ENCODE results near the gene UBE2E2. TPM values are rescaled to one million over a fixed set of nuclear protein-coding genes. Genes with fewer than 3 reads are reported as not detected.

Gene UBE2E2
- total RNA-seq, 1 donor from 2014 or later = 61.3 TPM

- TF ChIP-seq CTCF (IDR thresholded peaks at IDR 0.05; ENCODE audit: insufficient read depth, low read length, severe bottlenecking) = no peak
- DNase-seq (ENCODE audit: low read depth) (no peak), FAIRE-seq (no peak)
- Histone ChIP-seq H3K27me3 (ENCODE audit: control insufficient read depth, insufficient read depth, low read length) (no peaks in the 10 kb centered on the region), H3K36me3 (ENCODE audit: control insufficient read depth, insufficient read depth, low read length) (no peaks in the 10 kb centered on the region), H3K4me3 (ENCODE audit: low read depth, low read length) (no peak overlapping the region)
Measured at GRCh38 chr3:23450051-23450450, 246.9 kb downstream of the UBE2E2 start.

GRCh38 chr3:23450806-23451205 is 247.7 kb downstream of the UBE2E2 start:
- no peak for DNase-seq (ENCODE audit: low read depth)
- no peaks in the 10 kb centered on the region for H3K36me3 ChIP-seq (ENCODE audit: control insufficient read depth, insufficient read depth, low read length)
- H3K27me3 ChIP-seq (ENCODE audit: control insufficient read depth, insufficient read depth, low read length) = no peaks in the 10 kb centered on the region
- no peak for FAIRE-seq
- no peak for TF ChIP-seq CTCF (IDR thresholded peaks at IDR 0.05; ENCODE audit: insufficient read depth, low read length, severe bottlenecking)
- no peak overlapping the region for H3K4me3 ChIP-seq (ENCODE audit: low read depth, low read length)

GRCh38 chr3:23452408-23452807 is 249.3 kb downstream of the UBE2E2 start:
- Histone ChIP-seq H3K27me3 (ENCODE audit: control insufficient read depth, insufficient read depth, low read length) (no peaks in the 10 kb centered on the region), H3K36me3 (ENCODE audit: control insufficient read depth, insufficient read depth, low read length) (no peaks in the 10 kb centered on the region), H3K4me3 (ENCODE audit: low read depth, low read length) (no peak overlapping the region)
- no peak for FAIRE-seq
- DNase-seq (ENCODE audit: low read depth) = no peak
- no peak for TF ChIP-seq CTCF (IDR thresholded peaks at IDR 0.05; ENCODE audit: insufficient read depth, low read length, severe bottlenecking)

- FAIRE-seq = no peak
- no peak for TF ChIP-seq CTCF (IDR thresholded peaks at IDR 0.05; ENCODE audit: insufficient read depth, low read length, severe bottlenecking)
Measured at GRCh38 chr3:23455084-23455483, 252.0 kb downstream of the UBE2E2 start.

GRCh38 chr3:23455775-23456174 is 252.6 kb downstream of the UBE2E2 start:
- H3K36me3 ChIP-seq (ENCODE audit: control insufficient read depth, insufficient read depth, low read length) = no peaks in the 10 kb centered on the region
- FAIRE-seq = no peak
- DNase-seq (ENCODE audit: low read depth) = peak; percentile 31
- TF ChIP-seq CTCF (IDR thresholded peaks at IDR 0.05; ENCODE audit: insufficient read depth, low read length, severe bottlenecking) = no peak
- H3K27me3 ChIP-seq (ENCODE audit: control insufficient read depth, insufficient read depth, low read length) = no peaks in the 10 kb centered on the region
- no peak overlapping the region for H3K4me3 ChIP-seq (ENCODE audit: low read depth, low read length)

More at GRCh38 chr3:23455084-23455483, 252.0 kb downstream of the UBE2E2 start:
- no peaks in the 10 kb centered on the region for H3K36me3 ChIP-seq (ENCODE audit: control insufficient read depth, insufficient read depth, low read length)
- no peak overlapping the region for H3K4me3 ChIP-seq (ENCODE audit: low read depth, low read length)
- H3K27me3 ChIP-seq (ENCODE audit: control insufficient read depth, insufficient read depth, low read length) = no peaks in the 10 kb centered on the region
- DNase-seq (ENCODE audit: low read depth) = peak; percentile 62

GRCh38 chr3:23457697-23458096 is 254.6 kb downstream of the UBE2E2 start:
- Histone ChIP-seq H3K27me3 (ENCODE audit: control insufficient read depth, insufficient read depth, low read length) (no peaks in the 10 kb centered on the region), H3K36me3 (ENCODE audit: control insufficient read depth, insufficient read depth, low read length) (no peaks in the 10 kb centered on the region), H3K4me3 (ENCODE audit: low read depth, low read length) (no peak overlapping the region)
- DNase-seq (ENCODE audit: low read depth) = no peak
- no peak for TF ChIP-seq CTCF (IDR thresholded peaks at IDR 0.05; ENCODE audit: insufficient read depth, low read length, severe bottlenecking)
- FAIRE-seq = no peak
